Natural killer cell (primary cell): ENCODE results near the gene GATB. TPM values are rescaled to one million over a fixed set of nuclear protein-coding genes. Genes with fewer than 3 reads are reported as not detected.
"Not testable (repeated sequence)": the region's sequence is repeated elsewhere in the genome, so short reads cannot be mapped to it uniquely, and the experiment has no call there.

Experiments used
- ATAC-seq, 3 donors: fragments of 150-1000 bp in 2 of 3; fragments of 200-7000 bp in 1 of 3; cut with Tn5 transposase; 1 replicate in 1 of 3; 2 replicates in 2 of 3; pipeline ENCODE4 v1.10.0; 2021; ENCODE audit warnings: mild to moderate bottlenecking in 2 of 3, moderate library complexity in 2 of 3
- DNase-seq, 2 donors: peaks; one replicate each; pipeline versions ENCODE4 v3.0.0 to v3.0.0-alpha.2; 2013 to 2021; ENCODE audit warnings: mixed read lengths in 1 of 2
- H3K27ac ChIP-seq: one replicate; pipeline ENCODE4 v1.5.1; 2013; ENCODE audit warnings: mild to moderate bottlenecking, low read length
- H3K27me3 ChIP-seq: one replicate; pipeline ENCODE4 v1.6.1; 2013; ENCODE audit warnings: low read length; ENCODE audit not compliant: control insufficient read depth, insufficient read depth
- H3K36me3 ChIP-seq: one replicate; pipeline ENCODE4 v1.6.1; 2013; ENCODE audit warnings: low read length; ENCODE audit not compliant: control insufficient read depth, insufficient read depth
- H3K4me1 ChIP-seq: one replicate; pipeline ENCODE4 v1.6.1; 2013; ENCODE audit warnings: low read length; ENCODE audit not compliant: control insufficient read depth, insufficient read depth
- H3K4me3 ChIP-seq: one replicate; pipeline ENCODE4 v1.5.1; 2013; ENCODE audit warnings: low read length
- H3K9me3 ChIP-seq: one replicate; pipeline ENCODE4 v1.6.1; 2013; ENCODE audit warnings: low read length; ENCODE audit not compliant: control insufficient read depth, insufficient read depth
- H3K27ac Mint-ChIP-seq, 2 donors: one replicate each; pipeline ENCODE4 v1.8.0; 2022; ENCODE audit warnings: mild to moderate bottlenecking in 2 of 2, mixed read lengths in 2 of 2, moderate library complexity in 1 of 2
- H3K27me3 Mint-ChIP-seq, 2 donors: one replicate each; pipeline ENCODE4 v1.8.0; 2022; ENCODE audit warnings: low read depth in 2 of 2, mixed read lengths in 2 of 2
- H3K36me3 Mint-ChIP-seq: one replicate; pipeline ENCODE4 v1.8.0; 2022; ENCODE audit warnings: mixed read lengths
- H3K4me1 Mint-ChIP-seq, 2 donors: one replicate each; pipeline ENCODE4 v1.8.0; 2022; ENCODE audit warnings: mixed read lengths in 2 of 2
- H3K4me3 Mint-ChIP-seq: one replicate; pipeline ENCODE4 v1.8.0; 2022; ENCODE audit warnings: mild to moderate bottlenecking, moderate library complexity, mixed read lengths
- H3K9me3 Mint-ChIP-seq, 2 donors: one replicate each; pipeline ENCODE4 v1.8.0; 2022; ENCODE audit warnings: mixed read lengths in 2 of 2
- WGBS: methylation state at CpG from one replicate; pipeline ENCODE4 v1.1.7; 2013; ENCODE audit warnings: missing lambda C conversion rate; ENCODE audit not compliant: insufficient coverage; 5-methylcytosine and 5-hydroxymethylcytosine counted together
- intact Hi-C: fragments of 100-400 bp; cut with micrococcal nuclease; formaldehyde crosslinking; loops from one replicate; pipeline ENCODE4 v1.14.2; 2022
- total RNA-seq, 4 donors: library from RNA; stranded (reverse); fragments of 120-200 nt in 1 of 4; gene quantifications; one replicate each; pipeline versions ENCODE4 v1.2.3 to v1.2.4, GENCODE V29; 2013 to 2022
- TF ChIP-seq, protein P1 (sequence below): fragments of 200-600 bp; IDR thresholded peaks from one replicate; pipeline ENCODE4 v1.8.0; 2022; ENCODE audit warnings: antibody characterized with exemption

Gene GATB
- total RNA-seq, 3 donors from 2014 or later (not counting 1 experiment from before 2014, with no cell fraction given) = 5.6 to 7.2 (median 6.3) TPM

DNA sequence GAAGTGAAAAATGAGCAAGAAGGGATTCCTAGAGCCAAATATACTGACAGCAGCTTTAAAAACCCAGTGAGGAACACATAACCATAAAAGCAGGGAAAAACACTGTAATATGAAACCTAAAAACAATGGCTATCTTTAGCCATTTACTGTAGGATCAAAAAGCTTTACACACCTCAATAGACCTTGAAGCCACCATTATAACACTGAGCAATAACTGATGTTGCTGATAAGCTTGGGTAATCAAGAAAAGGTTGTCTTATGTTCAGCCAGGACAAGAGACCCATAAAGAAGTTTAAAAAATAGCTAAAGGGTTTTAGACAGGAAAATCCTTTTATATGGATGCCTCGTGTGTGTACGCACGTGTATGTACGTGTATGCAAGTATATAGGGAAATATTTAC lies 16.9 kb downstream of the GATB start:
- Histone ChIP-seq H3K27me3 (no peaks in the 10 kb centered on the region), H3K4me1 (no peaks in the 10 kb centered on the region), H3K36me3 (no peaks in the 10 kb centered on the region), H3K9me3 (no peaks in the 10 kb centered on the region), H3K4me3 (no peak overlapping the region), H3K27ac (no peak overlapping the region)
- TF ChIP-seq, protein P1, sequence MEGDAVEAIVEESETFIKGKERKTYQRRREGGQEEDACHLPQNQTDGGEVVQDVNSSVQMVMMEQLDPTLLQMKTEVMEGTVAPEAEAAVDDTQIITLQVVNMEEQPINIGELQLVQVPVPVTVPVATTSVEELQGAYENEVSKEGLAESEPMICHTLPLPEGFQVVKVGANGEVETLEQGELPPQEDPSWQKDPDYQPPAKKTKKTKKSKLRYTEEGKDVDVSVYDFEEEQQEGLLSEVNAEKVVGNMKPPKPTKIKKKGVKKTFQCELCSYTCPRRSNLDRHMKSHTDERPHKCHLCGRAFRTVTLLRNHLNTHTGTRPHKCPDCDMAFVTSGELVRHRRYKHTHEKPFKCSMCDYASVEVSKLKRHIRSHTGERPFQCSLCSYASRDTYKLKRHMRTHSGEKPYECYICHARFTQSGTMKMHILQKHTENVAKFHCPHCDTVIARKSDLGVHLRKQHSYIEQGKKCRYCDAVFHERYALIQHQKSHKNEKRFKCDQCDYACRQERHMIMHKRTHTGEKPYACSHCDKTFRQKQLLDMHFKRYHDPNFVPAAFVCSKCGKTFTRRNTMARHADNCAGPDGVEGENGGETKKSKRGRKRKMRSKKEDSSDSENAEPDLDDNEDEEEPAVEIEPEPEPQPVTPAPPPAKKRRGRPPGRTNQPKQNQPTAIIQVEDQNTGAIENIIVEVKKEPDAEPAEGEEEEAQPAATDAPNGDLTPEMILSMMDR = no peak
- intact Hi-C loops = no loop called here
- H3K36me3 Mint-ChIP-seq = no peaks in the 10 kb centered on the region
- H3K4me1 Mint-ChIP-seq = no peaks in the 10 kb centered on the region
- no peaks in the 10 kb centered on the region for H3K27me3 Mint-ChIP-seq
- WGBS = 95% methylated on average over 4 of the region's 4 CpGs
- no peaks in the 10 kb centered on the region for H3K9me3 Mint-ChIP-seq
- DNase-seq (no peak), ATAC-seq (no peak)
- H3K4me3 Mint-ChIP-seq = no peak overlapping the region
- H3K27ac Mint-ChIP-seq = no peak overlapping the region

DNA sequence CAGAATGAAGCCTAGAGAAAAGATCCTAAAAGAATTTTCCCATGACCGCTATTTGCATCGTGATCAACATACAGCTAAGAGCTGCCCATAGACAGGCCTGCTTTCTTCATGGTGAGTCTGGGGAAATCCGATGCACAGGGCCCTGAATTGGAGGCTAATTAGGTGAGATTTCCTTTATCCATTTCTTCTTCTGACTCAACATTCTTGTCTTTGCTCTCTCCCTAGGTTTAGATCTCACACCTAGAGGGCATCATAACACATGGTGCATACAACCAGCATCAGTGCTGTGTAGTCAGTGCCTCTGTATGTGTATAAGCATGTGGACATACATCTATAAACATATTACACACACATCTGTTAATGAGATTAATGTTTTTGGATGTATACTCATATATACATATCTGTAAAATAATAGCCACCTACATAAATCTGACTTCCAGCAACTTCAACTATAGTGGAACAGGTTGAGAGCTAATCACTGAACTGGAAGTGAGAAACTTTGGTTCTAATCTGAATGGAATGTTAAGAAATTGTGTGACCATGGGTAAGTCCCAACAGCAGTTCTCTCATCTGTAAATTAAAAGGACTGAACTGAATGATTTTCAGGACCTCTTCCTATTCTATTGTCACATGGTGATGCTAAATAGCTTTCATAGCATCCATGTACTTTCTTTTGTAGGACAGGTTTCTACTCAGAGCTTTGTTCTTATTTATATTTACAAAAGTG lies 17.5 kb downstream of the GATB start:
- ATAC-seq (no peak), DNase-seq (no peak)
- Mint-ChIP-seq H3K4me3 (no peak overlapping the region), H3K36me3 (no peaks in the 10 kb centered on the region), H3K9me3 (no peaks in the 10 kb centered on the region), H3K4me1 (no peaks in the 10 kb centered on the region), H3K27ac (no peak overlapping the region), H3K27me3 (no peaks in the 10 kb centered on the region)
- Histone ChIP-seq H3K36me3 (no peaks in the 10 kb centered on the region), H3K4me1 (no peaks in the 10 kb centered on the region), H3K9me3 (no peaks in the 10 kb centered on the region), H3K27ac (no peak overlapping the region), H3K4me3 (no peak overlapping the region), H3K27me3 (no peaks in the 10 kb centered on the region)
- intact Hi-C loops = no loop called here
- TF ChIP-seq, protein P1 = no peak
- 95% methylated on average over 2 of the region's 3 CpGs for WGBS

GRCh38 chr4:151738720-151739517 lies 21.9 kb downstream of the GATB start:
- DNase-seq = no peak
- Mint-ChIP-seq H3K9me3 (peaks cover 5 to 7% of the 10 kb centered on the region in 2 donors), H3K36me3 (peaks cover 9% of the 10 kb centered on the region), H3K4me3 (no peak overlapping the region), H3K27me3 (no peaks in the 10 kb centered on the region), H3K4me1 (peaks cover 0 to 10% of the 10 kb centered on the region in 2 donors), H3K27ac (no peak overlapping the region)
- no peak for ATAC-seq
- 99% methylated on average over 8 of the region's 8 CpGs for WGBS
- Histone ChIP-seq H3K36me3 (no peaks in the 10 kb centered on the region), H3K27me3 (no peaks in the 10 kb centered on the region), H3K4me3 (no peak overlapping the region), H3K9me3 (peaks cover 16% of the 10 kb centered on the region), H3K27ac (no peak overlapping the region), H3K4me1 (no peaks in the 10 kb centered on the region)
- intact Hi-C loops = no loop called here
- TF ChIP-seq, protein P1 = no peak

DNA sequence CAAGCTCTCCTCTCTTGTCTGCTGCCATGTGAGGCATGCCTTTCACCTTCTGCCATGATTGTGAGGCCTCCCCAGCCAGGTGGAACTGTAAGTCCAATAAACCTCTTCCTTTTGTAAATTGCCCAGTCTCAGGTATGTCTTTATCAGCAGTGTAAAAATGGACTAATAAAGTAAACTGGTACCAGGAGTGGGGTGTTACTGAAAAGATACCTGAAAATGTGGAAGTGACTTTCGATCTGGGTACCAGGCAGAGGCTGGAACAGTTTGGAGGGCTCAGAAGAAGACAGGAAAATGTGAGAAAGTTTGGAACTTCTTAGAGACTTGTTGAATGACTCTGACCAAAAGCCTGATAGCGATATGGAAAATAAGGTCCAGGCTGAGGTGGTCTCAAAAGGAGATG lies 24.0 kb downstream of the GATB start:
- H3K4me3 Mint-ChIP-seq, H3K27ac ChIP-seq, H3K27me3 ChIP-seq, H3K36me3 Mint-ChIP-seq, H3K36me3 ChIP-seq, H3K9me3 Mint-ChIP-seq, H3K27me3 Mint-ChIP-seq, ATAC-seq, intact Hi-C loops, H3K4me1 ChIP-seq, DNase-seq, H3K27ac Mint-ChIP-seq, H3K4me3 ChIP-seq: not testable (repeated sequence)
- H3K4me1 Mint-ChIP-seq = peaks cover 0 to 10% of the 10 kb centered on the region in 2 donors
- peaks cover 16% of the 10 kb centered on the region for H3K9me3 ChIP-seq
- WGBS = 99% methylated on average over 2 of the region's 2 CpGs
